NCI-H510A (cell line): ENCODE measurements around the gene NUDCD3.

ENCODE experiments used
- DNase-seq: peaks from one replicate; lab custom pipeline; 2025; lab: John Stamatoyannopoulos, UW

The NUDCD3 gene

GRCh38 chr7:44353668-44354067 is 136.8 kb downstream of the NUDCD3 start:
- no peak for DNase-seq

- no peak for DNase-seq
Observed at GRCh38 chr7:44348851-44349781, 141.3 kb downstream of the NUDCD3 start.

- peak; percentile 5 for DNase-seq
Observed at GRCh38 chr7:44348300-44348699, 142.2 kb downstream of the NUDCD3 start.

GRCh38 chr7:44347546-44348114 is 142.8 kb downstream of the NUDCD3 start:
- DNase-seq: no peak

- DNase-seq: no peak
Observed at GRCh38 chr7:44346063-44346462, 144.4 kb downstream of the NUDCD3 start.

GRCh38 chr7:44341401-44341800 is 149.1 kb downstream of the NUDCD3 start:
- no peak for DNase-seq

- DNase-seq: no peak
Observed at GRCh38 chr7:44338600-44338999, 151.9 kb downstream of the NUDCD3 start.

- DNase-seq: no peak
Observed at GRCh38 chr7:44336491-44336890, 154.0 kb downstream of the NUDCD3 start.

- no peak for DNase-seq
Observed at GRCh38 chr7:44335184-44335583, 155.3 kb downstream of the NUDCD3 start.

GRCh38 chr7:44334734-44335097 is 155.7 kb downstream of the NUDCD3 start:
- DNase-seq: no peak

GRCh38 chr7:44333911-44334733 is 156.3 kb downstream of the NUDCD3 start:
- DNase-seq: no peak

- no peak for DNase-seq
Observed at GRCh38 chr7:44331682-44332081, 158.8 kb downstream of the NUDCD3 start.

GRCh38 chr7:44330331-44330730 is 160.1 kb downstream of the NUDCD3 start:
- no peak for DNase-seq

GRCh38 chr7:44329888-44330287 is 160.6 kb downstream of the NUDCD3 start:
- DNase-seq: no peak
